Osteocyte (in vitro differentiated cells): ENCODE measurements around the gene PADI1. TPM values are rescaled to one million over a fixed set of nuclear protein-coding genes. Genes with fewer than 3 reads are reported as not detected.

ENCODE experiments used
- DNase-seq: peaks from one replicate; pipeline ENCODE4 v3.0.0; 2021; ENCODE audit warnings: mixed read lengths; ENCODE audit not compliant: unreplicated experiment; ENCODE audit errors: extremely low spot score
- H3K27ac Mint-ChIP-seq: one replicate; pipeline ENCODE4 v1.8.0; 2021; ENCODE audit warnings: mild to moderate bottlenecking, mixed read lengths; ENCODE audit not compliant: unreplicated experiment
- H3K27me3 Mint-ChIP-seq: one replicate; pipeline ENCODE4 v1.8.0; 2021; ENCODE audit warnings: mixed read lengths; ENCODE audit not compliant: unreplicated experiment
- H3K36me3 Mint-ChIP-seq: one replicate; pipeline ENCODE4 v1.8.0; 2021; ENCODE audit warnings: mixed read lengths; ENCODE audit not compliant: unreplicated experiment
- H3K4me1 Mint-ChIP-seq: one replicate; pipeline ENCODE4 v1.8.0; 2021; ENCODE audit warnings: mixed read lengths; ENCODE audit not compliant: unreplicated experiment
- H3K4me3 Mint-ChIP-seq: one replicate; pipeline ENCODE4 v1.8.0; 2021; ENCODE audit warnings: mild to moderate bottlenecking, moderate library complexity, mixed read lengths; ENCODE audit not compliant: unreplicated experiment
- H3K9me3 Mint-ChIP-seq: one replicate; pipeline ENCODE4 v1.8.0; 2021; ENCODE audit warnings: mixed read lengths; ENCODE audit not compliant: unreplicated experiment
- CTCF ChIP-seq: fragments of 200-600 bp; sonication (generic); IDR thresholded peaks from 2 replicates; pipeline ENCODE4 v1.5.0; 2021; ENCODE audit warnings: antibody characterized with exemption, mild to moderate bottlenecking, moderate library complexity
- total RNA-seq: library from RNA; stranded (reverse); gene quantifications from 2 replicates; pipeline ENCODE4 v1.2.1, GENCODE V29; 2021

The PADI1 gene
- total RNA-seq, 1 donor from 2014 or later: 1.7 TPM

DNA sequence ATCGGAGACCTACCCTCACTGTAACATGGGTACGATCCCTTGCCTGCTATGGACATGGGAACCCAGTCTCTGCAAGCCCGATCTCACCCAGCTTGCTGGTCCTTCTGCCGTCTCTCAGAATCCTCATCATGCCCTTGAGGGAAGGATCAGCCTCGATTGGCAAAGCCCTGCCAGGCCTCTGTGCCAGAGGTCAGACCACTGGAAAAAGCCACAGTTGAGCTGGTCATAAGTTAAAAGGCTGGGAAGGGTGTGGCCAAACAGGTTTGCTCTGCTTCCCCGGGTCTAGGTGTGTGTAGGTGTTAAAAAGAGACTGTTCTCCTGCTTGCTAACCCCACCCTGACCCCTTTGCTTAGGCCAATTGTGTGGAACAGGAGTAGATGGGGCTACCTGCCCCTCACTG is 24.5 kb downstream of the PADI1 start:
- H3K27me3 Mint-ChIP-seq: no peaks in the 10 kb centered on the region

DNA sequence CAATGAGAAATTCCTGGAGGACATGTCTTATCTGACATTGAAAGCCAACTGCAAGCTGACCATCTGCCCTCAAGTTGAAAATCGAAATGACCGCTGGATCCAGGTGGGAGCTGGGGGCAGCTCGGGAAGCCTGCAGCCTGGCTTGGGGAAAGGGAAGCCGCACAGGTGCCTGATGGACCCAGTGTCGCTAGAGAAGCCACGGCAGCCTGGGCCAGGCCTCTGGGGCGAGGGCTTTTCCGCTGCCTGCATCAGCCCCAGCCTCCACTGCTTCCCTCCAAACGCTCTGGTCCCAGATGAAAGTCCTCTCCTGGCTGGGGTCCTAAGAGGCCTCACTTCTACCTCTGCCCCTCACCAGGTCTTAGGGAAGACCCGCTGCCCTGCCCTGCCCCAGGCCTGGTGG is 25.2 kb downstream of the PADI1 start:
- no peak for DNase-seq
- TF ChIP-seq CTCF: no peak
- H3K27ac Mint-ChIP-seq: no peak overlapping the region
- H3K9me3 Mint-ChIP-seq: no peaks in the 10 kb centered on the region
- H3K36me3 Mint-ChIP-seq: no peaks in the 10 kb centered on the region
- H3K27me3 Mint-ChIP-seq: no peaks in the 10 kb centered on the region
- peaks cover 47% of the 10 kb centered on the region for H3K4me1 Mint-ChIP-seq
- H3K4me3 Mint-ChIP-seq: no peak overlapping the region

More for the DNA sequence above, 24.5 kb downstream of the PADI1 start:
- no peaks in the 10 kb centered on the region for H3K36me3 Mint-ChIP-seq
- peaks cover 41% of the 10 kb centered on the region for H3K4me1 Mint-ChIP-seq
- H3K9me3 Mint-ChIP-seq: no peaks in the 10 kb centered on the region
- no peak for TF ChIP-seq CTCF
- H3K4me3 Mint-ChIP-seq: no peak overlapping the region
- DNase-seq: no peak
- H3K27ac Mint-ChIP-seq: no peak overlapping the region

GRCh38 chr1:17230671-17231310 is 25.9 kb downstream of the PADI1 start:
- no peak for DNase-seq
- H3K36me3 Mint-ChIP-seq: no peaks in the 10 kb centered on the region

DNA sequence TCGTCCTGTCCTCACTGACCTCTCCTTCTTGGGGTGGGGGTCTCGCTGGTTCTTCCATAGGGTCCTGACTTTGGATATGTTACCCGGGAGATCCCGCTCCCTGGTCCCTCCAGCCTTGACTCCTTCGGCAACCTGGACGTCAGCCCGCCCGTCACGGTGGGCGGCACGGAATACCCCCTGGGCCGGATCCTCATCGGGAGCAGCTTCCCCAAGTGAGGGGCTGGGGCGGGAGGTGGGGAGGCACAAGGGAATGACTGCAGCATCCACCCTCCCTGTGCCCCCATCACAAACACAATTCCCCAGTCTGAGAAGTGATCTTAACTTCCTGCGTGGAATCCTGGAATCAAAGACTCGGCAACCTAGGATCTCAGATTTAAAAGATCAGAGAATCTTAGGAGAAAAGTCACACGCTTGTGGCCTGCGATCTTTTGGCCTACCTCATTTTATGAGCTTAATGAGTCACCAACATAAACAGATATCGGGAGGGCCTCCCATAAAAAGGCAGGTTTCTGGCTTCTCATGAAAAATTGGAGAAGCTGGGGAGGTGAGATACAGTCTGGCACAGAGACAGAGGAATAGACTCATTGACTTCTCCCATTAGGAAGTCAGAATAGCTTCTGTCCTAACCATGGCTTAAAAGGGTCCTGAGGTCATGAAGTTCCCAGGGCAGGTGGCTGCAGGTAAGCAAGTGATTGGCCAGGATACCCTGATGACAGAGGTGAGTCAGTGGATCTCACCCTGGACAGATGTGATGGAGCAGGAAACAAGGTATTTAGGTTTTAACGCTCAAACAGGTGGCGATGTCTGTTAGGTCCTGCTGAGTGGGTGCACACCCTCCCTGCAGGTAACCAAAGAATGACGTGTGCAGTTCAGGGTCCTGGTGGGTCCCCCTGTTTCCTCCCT is 28.1 kb downstream of the PADI1 start:
- no peaks in the 10 kb centered on the region for H3K36me3 Mint-ChIP-seq
- DNase-seq: no peak
- peaks cover 60% of the 10 kb centered on the region for H3K4me1 Mint-ChIP-seq
- no peak for TF ChIP-seq CTCF
- H3K4me3 Mint-ChIP-seq: no peak overlapping the region
- H3K27ac Mint-ChIP-seq: peak overlapping the region; percentile 95
- H3K27me3 Mint-ChIP-seq: no peaks in the 10 kb centered on the region
- H3K9me3 Mint-ChIP-seq: no peaks in the 10 kb centered on the region

More at GRCh38 chr1:17230671-17231310, 25.9 kb downstream of the PADI1 start:
- TF ChIP-seq CTCF: no peak
- peaks cover 53% of the 10 kb centered on the region for H3K4me1 Mint-ChIP-seq
- no peak overlapping the region for H3K4me3 Mint-ChIP-seq
- H3K27me3 Mint-ChIP-seq: no peaks in the 10 kb centered on the region
- no peak overlapping the region for H3K27ac Mint-ChIP-seq
- H3K9me3 Mint-ChIP-seq: no peaks in the 10 kb centered on the region

DNA sequence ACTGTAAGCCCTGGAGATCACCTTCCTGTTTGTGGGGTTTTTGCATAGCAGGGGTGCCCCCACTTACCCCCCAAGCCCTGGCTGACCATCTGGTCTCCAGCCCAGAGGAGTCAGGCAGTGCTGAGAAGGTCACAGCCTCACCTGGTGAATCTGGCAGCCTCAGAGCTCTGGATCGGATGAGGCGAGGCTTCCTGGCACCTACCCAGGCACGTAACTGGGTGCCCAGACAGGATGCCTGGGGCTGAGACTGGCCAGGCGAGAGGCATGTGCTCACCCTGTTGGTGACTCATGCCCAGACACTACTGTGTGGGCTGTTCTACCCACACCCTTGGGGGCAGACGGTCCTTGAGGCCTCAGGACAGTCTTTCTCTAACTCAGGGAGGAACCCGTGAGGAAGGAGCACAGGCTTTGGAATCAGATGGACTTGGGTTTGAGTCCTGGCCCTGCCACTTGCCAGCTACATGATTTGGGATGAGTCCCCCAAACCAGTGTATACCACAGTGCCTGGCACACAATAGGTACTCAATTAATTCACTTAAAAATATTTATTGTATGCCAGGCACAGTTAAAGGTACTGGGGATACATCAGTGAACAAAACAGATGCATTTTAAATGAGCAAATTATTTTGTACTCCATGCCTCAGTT is 28.9 kb downstream of the PADI1 start:
- peak; percentile 91 for DNase-seq
- peak overlapping the region; percentile 6 for H3K4me3 Mint-ChIP-seq
- no peak for TF ChIP-seq CTCF
- no peaks in the 10 kb centered on the region for H3K36me3 Mint-ChIP-seq
- no peaks in the 10 kb centered on the region for H3K9me3 Mint-ChIP-seq
- H3K27ac Mint-ChIP-seq: peak overlapping the region; percentile 95
- peaks cover 63% of the 10 kb centered on the region for H3K4me1 Mint-ChIP-seq
- H3K27me3 Mint-ChIP-seq: no peaks in the 10 kb centered on the region
